NCI-H2107 treated with DMSO at 0.1 percent for 48 hours (cell line): Measurements from ENCODE around the gene NAXE.
"Not testable (repeated sequence)": the region's sequence is repeated elsewhere in the genome, so short reads cannot be mapped to it uniquely, and the experiment has no call there.

ENCODE experiments used
- DNase-seq: peaks from one replicate; lab custom pipeline; 2025; ENCODE audit not compliant: unreplicated experiment; lab: John Stamatoyannopoulos, UW

The NAXE gene

DNA sequence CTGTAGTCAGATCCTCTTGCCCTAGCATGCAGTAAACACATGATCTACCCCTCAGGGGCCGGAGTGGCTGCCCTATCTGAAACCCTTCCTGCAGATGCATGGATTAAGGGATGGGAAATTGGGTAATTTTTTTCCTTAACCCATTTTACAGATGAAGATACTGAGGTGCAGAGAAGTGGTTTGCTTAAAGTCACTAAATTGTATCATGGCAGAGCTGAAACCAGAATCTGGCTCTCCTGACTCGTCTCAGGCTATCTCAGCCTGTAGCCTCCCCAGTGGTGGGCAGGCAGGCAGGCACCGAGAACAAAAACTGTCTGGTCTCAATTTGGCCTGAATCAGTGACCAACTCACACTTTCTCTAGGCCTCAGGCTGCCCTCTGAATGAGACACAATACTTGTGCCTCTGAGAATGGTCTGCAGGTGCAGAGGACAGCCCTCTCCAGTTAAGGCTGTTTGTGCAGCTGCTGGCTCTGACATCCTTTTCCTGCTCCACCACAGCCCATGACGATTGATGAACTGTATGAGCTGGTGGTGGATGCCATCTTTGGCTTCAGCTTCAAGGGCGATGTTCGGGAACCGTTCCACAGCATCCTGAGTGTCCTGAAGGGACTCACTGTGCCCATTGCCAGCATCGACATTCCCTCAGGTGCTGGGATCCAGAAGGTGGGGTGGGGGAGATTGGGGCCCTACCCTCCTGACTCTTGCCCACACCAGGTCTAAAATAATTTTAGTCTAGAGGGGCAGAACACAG, 1.5 kb downstream of the NAXE start:
- no peak for DNase-seq

DNA sequence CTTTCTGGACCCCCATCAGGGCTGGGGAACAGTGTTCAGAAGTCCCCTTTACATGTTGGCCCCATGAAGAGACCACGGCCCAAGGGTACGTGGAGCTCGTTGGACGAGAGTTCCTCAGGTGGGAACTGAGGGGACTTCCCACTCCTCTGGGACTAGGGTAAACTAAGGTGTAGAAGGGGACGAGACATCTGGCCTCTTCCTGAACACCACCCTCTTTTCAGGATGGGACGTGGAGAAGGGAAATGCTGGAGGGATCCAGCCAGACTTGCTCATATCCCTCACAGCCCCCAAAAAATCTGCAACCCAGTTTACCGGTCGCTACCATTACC, 2.0 kb downstream of the NAXE start:
- no peak for DNase-seq

DNA sequence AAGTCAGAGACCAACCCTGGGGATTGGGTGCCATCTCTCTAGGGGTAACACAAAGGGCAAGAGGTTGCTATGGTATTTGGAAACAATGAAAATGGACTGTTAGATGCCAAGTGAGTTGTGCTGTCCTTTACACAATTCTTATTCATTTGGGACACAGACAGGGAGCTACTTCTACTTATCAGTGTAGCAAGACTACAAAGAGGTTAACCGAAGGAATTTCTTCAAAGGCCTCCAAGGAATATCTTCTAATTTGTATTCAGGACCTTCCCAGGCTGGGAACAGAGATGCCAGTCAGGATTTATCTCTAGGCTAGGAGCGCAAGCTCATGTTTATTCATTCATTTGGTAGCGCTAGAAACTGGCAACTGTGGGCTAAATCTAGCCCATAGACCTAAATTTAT, 2.6 kb downstream of the NAXE start:
- DNase-seq = no peak

DNA sequence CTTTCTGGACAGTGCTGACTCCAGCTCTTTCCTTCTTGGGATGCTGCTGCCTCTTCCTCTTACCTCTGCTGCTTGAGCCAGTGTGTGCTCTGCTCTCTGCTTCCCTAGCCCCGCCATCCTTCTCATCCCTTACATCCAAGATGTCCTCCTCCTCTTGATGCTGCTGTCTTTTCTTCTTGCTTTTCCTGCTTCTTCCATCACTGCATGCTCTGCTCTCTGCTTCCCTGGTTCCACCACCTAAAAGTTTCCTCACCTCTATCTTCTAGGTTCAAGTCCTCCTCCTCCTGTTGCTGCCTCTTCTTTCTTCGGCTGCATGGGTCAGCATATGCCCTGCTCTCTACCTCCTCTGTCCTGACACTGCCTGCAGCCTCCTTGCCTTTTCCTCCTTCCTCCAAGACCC, 3.4 kb downstream of the NAXE start:
- DNase-seq = no peak

DNA sequence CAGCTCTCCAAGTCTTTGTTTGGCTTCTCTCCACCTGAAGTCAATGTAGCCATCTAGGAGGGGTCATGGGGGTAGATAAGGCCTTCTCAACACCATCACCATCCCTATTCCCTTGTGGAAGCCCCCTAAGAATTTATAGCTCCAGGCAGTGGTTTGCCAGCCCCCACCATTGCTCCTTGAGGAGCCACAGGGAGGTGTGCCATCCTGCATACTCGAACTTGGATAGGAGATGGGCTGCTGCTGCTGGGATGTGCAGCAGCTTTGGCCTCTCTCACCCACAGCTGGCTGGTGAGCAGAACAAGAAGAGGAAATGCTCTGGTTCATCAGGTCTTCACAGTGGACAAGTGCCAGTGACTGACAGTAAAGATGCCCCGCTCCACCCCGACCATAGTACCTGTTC, 4.8 kb downstream of the NAXE start:
- no peak for DNase-seq

DNA sequence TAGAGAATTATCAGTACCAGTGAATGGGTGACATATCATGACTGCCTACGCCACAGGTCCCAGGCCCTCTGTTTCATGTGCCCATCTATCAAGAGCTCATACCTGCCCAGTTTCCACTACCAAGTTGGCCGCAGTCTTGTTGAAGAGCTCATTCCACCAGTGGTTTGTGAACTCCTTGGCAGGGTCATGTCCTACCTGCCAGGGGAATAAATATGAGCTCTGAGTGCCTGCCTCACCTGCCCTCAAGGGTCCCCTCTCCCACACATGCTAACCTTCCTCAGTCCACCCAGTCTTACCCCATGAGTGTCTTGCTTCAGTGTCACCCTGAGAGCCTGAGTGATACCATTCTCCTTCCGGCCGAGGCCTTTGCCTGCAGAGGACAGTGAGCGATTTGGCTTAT, 6.5 kb downstream of the NAXE start:
- no peak for DNase-seq

DNA sequence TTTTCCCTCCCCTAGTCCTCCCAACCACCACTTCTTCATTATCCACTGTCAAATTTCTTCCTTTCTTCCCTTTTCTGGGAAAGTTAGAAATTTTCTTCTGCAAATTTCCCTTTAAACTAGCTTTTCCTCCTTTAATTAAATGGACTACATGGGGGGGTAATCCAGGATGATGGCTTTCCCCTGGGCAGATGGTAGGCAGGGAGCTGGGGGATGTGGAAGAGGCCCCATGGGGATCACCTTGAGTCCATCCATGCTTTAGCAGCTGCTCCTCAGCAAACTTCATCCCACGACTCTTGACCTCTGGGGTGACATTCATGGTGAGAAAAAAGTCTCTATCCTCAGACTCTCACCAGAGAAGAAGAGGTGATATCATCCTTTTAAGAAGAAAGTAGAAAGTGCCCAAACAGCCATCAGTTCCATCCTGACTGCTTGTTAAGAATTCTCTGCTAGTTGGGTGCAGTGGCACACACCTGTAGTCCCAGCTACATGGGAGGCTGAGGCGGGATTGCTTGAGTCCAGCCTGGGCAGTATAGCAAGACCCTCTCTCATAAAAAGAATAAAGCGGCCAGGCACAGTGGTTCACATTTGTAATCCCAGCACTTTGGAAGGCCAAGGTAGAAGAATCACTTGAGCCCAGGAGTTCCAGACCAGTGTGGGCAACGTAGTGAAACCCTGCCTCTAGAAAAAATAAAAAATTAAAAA, 7.3 kb downstream of the NAXE start:
- no peak for DNase-seq

DNA sequence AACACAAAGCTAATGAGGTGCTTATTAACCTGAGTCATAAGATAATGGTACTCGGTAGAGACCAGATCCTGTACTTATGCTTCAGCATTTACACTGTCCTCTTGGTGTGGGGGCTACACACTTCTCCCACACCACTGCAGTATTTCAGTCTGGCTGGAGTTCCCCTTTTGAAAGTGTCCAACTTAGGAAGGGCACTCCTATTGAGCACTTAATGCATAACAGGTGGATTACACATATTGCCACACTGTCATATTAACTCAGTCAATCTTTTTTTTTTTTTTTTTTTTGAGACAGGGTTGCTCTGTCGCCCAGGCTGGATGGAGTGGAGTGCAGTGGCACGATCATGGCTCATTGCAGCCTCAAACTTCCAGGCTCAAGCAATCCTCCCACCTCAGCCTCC, 8.2 kb downstream of the NAXE start:
- DNase-seq = no peak

DNA sequence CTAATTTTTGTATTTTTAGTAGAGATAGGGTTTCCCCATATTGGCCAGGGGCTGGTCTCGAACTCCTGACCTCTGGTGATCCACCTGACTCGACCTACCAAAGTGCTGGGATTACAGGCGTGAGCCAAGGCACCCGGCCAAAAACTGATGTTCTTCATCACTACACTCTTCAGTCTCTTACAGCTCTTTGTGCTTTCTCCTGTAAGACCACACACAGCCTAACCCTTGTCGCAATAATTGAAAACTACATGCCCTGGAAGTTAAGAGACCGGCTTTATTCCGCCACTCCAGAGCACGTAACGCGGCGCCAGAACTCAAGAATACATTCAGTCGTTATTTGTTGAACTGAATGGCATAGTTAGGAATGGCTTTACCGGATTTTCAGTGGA, 9.2 kb downstream of the NAXE start:
- no peak for DNase-seq

DNA sequence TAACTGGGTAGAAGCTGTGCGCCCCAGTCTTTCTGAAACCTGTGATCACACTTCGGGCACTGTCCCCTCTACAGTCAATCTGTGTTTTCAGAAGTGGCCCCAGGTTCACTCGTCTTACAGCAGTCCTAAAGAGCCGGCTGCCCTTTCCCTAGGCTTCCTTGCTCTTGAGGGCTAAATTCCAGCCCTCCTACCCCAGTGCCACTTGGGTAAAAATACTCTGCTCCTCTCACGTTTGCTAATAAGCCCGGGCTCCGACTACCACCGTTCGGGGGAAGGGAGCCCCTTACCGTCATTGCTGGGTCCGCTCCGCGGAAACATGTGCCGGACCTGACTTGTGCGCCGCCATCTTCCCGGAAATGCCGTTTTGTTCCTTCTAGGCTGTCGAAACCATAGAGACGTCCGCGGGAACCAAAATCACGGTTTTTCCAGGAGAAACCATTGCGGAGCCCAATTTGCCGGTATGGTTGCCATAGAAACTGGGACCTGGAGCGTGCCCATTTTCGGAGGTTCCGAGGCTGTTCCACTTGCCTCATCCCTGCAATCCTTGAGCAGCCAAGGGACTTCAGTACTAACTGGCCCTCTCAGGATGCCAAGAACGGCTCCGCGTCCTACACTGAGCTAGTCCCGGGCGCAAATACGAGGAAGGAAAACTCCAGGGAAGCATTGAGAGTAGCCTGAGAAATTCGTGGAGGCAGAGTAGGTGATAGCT, 9.7 kb downstream of the NAXE start, which contains the start of gene GPATCH4:
Gene GPATCH4 (minus strand): TSS at position 358 of the 709 bp plus-strand sequence.
- DNase-seq = peak; percentile 75

DNA sequence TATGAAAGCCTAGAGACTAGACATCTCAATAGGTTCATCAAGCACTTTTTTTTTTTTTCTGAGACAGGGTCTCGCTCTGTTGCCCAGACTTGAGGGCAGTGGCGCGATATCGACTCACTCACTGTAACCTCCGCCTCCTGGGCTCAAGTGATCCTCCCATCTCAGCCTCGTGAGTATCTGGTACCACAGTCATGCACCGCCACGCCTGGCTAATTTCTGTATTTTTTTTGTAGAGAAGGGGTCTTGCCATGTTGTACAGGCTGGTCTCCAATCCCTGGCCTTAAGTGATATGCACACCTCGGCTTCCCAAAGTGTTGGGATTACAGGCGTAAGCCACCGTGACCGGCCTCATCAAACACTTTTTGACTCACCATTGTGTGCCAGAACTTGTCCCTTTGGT, 10.3 kb downstream of the NAXE start:
- DNase-seq = no peak

DNA sequence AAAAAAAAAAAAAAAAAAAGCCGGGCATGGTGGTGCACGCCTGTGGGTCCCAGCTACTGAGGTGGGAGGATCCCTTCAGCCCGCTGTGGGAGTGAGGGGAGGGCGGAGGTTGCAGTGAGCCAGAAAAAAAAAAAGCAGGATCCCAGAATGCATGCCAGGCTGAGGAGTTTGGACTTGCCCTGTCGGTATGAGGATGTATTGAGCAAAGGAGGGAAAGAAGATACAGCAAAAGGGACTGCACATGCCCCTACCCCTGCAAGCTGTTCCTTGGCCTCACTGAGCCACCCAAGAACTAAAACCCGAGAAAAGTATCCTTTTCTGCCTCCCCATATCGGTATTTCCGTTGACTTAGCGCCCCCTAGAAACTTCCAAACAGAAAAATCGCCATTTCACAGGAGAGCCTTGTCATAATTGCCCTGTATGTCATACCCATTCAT, 11.0 kb downstream of the NAXE start:
- no peak for DNase-seq

DNA sequence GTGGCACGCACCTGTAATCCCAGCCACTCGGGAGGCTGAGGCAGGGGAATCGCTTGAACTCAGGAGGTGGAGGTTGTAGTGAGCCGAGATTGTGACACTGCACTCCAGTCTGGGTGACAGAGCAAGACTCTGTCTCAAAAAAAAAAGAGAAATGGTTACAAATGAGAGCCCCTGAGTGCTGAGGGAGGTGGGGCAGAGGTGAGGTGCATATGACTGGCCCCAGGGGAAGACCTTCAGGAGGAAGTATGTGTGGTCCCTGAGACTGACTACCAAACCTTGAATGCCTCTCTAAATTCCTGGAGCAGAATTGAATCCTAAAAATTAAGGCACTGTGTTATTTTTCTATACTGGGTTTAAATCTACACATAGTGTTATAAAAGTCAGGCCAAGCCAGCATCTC, 15.8 kb downstream of the NAXE start:
- not testable (repeated sequence) for DNase-seq

DNA sequence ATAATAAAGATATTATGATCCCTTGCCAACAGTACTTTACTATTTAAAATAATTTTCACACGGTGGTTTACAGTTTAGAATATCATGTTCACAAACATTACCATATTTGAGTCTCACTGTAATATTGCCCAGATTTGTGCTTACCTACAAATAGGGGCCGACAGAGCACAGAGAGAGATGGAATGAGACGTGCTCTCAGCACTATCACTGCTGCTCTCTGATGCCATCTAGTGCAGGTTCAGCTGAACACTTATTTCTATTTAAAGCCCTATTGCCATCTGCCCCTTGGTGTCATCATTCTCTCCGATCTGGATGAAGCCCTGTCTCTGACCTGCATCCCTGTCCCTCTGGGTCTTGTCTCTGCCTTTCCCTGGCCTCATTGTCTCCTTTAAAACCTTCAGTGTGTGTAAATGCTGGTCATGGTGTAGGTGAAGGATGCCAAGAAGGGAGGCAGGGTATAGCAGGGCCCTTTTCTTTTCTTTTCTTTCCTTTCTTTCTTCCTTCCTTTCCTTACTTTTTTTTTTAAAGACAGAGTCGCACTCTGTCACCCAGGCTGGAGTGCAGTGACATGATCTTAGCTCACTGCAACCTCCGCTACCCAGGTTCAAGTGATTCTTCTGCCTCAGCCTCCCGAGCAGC, 16.6 kb downstream of the NAXE start:
- DNase-seq = peak; percentile 87

DNA sequence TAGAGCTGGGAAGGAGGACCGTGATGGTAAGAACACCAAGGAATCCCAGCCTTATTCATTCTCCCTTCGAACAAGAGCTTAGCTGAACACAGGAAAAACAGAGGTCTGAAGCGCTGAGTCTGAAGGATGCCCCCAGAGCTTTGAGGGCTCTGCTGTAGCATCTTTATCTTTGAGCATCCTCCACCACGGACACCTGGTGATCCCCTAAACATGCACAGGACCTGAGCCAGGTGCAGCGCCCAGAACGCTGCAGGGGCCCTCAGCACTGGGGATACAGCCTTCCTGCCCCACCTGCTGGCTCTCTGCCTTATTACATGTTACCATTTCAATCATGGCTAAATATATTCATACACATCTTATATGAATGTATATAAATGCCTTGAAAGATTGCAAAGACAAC, 17.4 kb downstream of the NAXE start:
- DNase-seq = peak; percentile 61

DNA sequence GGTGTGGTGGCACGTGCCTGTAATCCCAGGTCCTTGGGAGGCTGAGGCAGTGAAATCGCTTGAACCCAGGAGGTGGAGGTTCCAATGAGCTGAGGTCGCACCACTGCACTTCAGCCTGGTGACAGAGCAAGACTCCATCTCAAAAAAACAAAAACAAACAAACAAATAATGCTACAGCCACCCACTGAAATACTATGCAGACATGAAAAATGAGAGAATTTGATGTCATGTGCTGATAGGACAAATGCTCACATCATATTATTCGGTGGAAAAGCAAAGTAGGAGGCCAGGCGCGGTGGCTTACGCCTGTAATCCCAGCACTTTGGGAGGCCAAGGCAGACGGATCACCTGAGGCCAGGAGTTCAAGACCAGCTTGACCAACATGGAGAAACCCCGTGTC, 18.5 kb downstream of the NAXE start:
- DNase-seq = not testable (repeated sequence)

DNA sequence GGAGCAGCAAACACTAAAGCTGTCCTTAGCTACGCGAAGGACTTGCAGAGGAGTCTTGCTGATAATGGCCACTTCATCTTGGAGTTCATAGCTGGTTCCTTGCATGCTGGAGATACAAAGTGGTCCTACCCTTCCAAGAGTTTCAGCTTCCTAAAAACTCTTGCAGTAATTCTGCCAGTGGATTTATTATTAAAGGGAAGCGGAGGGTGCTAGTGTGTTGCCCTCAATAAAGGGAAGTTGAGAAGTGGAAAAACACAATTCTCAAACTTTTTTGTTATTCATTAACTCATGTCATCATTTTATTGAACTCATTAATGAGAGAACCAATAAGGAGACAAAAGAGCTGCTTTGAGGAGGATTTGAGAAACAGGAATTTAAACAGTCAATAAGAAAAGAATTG, 21.1 kb downstream of the NAXE start:
- no peak for DNase-seq

DNA sequence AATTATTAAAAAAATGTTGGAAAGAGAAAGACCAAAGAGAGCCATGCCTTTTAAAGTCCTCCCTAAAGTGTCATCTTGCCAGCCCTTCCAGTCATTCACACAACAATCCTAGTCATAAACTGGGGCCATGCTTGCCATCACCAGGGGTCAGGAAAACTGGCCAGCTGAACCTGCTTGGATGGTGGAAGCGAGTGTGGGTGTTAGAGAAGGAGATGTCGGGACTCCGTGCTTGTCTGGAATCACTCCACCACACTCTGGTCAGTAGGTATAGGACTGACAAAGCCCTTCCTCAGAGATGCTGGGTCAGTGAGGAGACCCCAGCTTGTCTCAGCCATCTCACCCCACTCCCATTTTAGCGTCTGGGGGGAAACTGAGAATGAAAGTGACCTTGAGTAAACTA, 24.4 kb downstream of the NAXE start:
- no peak for DNase-seq

DNA sequence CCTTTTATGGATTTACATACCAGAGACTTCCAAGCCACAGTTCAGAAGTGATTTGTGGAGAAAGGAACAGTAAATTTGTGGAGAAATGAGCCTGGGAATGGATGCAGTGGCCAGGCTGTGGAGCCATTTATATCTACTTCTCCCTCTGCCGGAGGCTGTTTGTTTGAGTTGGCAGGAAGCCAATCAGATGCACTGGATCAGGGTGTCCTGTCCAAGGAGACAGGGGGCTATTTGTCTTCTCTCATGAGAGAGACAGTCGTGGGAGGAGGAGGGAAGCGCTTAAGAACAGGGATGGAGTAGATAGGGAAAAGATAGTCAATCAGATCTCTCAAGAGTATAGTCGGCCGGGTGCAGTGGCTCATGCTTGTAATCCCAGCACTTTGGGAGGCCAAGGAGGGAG, 24.9 kb downstream of the NAXE start:
- no peak for DNase-seq

DNA sequence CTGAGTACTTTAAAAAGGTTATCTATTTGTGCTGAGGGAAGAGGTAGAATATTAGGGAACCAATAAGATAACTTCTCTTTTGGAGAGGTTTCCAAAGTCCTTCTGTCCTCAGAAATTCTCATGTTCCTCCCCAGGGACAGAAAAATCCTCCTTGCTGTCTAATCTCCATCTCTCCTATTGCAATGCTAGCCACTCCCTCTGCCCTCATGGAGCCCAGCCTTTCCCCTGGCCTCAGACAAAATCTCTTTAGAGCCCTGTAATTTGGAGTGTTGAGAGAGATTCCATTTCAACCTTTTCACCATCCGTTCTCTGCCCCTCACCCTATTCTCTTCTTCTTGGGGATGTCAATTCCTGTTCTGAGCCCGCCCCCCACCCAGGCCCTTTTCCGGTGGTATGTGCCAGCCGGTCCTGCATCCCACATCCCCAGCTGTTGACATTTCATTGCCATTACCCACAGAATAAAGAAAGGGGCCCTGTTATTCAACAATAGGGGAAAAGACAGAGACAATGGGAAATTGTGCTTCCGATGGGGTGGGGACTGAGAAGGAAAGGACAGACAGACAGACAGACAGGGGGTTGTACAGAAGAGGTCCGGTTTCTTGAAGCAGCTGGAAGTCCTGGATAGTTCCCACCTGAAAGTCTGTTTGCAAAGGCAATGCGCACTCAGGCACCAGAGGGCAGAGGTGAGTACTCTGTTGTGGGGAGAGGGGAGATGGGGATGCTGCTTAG, 27.4 kb downstream of the NAXE start, which contains the start of gene HAPLN2:
Gene HAPLN2 (plus strand): TSS at position 563 of the 729 bp plus-strand sequence. CDS start 4,076 bp downstream, outside the sequence.
- peak; percentile 16 for DNase-seq

DNA sequence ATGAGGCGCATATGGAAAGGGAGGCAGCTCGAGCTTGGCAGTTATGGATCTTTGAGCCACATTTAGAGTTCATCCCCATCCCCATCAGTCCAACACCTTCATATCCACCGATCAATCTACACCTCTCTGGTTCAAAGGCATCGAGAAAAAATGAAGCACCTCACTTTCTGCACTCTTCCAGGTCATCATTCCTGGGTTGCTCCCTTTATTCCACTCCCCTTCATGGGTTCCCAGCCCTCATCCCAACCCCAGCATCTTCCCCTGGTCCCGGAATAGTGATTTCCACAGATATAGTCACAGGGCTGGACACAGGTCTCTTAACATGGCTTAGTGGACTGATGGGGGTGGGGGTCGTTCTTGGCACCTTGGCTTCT, 28.0 kb downstream of the NAXE start:
- DNase-seq = no peak
